ENCODE measurements around the gene TMC3. TPM values are rescaled to one million over a fixed set of nuclear protein-coding genes. Genes with fewer than 3 reads are reported as not detected.

Gene TMC3
- total RNA-seq, 4 donors from 2014 or later = 0.32 TPM; not detected in 3

- TF ChIP-seq, protein P1, sequence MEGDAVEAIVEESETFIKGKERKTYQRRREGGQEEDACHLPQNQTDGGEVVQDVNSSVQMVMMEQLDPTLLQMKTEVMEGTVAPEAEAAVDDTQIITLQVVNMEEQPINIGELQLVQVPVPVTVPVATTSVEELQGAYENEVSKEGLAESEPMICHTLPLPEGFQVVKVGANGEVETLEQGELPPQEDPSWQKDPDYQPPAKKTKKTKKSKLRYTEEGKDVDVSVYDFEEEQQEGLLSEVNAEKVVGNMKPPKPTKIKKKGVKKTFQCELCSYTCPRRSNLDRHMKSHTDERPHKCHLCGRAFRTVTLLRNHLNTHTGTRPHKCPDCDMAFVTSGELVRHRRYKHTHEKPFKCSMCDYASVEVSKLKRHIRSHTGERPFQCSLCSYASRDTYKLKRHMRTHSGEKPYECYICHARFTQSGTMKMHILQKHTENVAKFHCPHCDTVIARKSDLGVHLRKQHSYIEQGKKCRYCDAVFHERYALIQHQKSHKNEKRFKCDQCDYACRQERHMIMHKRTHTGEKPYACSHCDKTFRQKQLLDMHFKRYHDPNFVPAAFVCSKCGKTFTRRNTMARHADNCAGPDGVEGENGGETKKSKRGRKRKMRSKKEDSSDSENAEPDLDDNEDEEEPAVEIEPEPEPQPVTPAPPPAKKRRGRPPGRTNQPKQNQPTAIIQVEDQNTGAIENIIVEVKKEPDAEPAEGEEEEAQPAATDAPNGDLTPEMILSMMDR (IDR thresholded peaks at IDR 0.05) = no peak
- ATAC-seq (ENCODE audit: low FRiP score) (no peak), DNase-seq (ENCODE audit: low spot score) (no peak)
Observed at GRCh38 chr15:81291916-81292522, 82.0 kb downstream of the TMC3 start.

- DNase-seq (ENCODE audit: low spot score) (no peak), ATAC-seq (ENCODE audit: low FRiP score) (no peak)
- TF ChIP-seq, protein P1 (IDR thresholded peaks at IDR 0.05) = no peak
Observed at GRCh38 chr15:81289910-81290309, 84.1 kb downstream of the TMC3 start.

- ATAC-seq (ENCODE audit: low FRiP score) (no peak), DNase-seq (ENCODE audit: low spot score) (no peak)
- TF ChIP-seq, protein P1 (IDR thresholded peaks at IDR 0.05) = no peak
Observed at GRCh38 chr15:81288616-81289015, 85.4 kb downstream of the TMC3 start.

DNA sequence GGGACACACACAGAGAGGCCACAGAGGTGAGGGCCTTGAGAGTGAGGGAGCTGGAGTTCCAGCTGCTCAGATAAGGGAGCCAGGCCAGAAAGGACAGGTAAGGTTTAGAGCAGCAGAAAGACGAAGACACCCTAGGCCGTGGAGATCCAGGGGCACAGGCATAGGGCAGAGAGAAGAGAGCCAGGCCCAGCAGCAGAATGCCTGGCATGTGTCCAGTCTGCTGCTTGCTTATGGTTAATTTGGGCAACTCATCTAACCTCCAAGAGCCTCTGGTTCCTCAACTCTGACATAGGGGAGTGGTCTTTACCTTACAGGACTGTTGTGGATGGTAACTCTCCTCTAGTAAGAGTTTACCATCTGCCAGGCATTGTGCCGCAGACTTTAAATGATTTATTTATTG lies 86.0 kb downstream of the TMC3 start:
- TF ChIP-seq, protein P1 (IDR thresholded peaks at IDR 0.05) = no peak
- ATAC-seq (ENCODE audit: low FRiP score) (no peak), DNase-seq (ENCODE audit: low spot score) (no peak)

DNA sequence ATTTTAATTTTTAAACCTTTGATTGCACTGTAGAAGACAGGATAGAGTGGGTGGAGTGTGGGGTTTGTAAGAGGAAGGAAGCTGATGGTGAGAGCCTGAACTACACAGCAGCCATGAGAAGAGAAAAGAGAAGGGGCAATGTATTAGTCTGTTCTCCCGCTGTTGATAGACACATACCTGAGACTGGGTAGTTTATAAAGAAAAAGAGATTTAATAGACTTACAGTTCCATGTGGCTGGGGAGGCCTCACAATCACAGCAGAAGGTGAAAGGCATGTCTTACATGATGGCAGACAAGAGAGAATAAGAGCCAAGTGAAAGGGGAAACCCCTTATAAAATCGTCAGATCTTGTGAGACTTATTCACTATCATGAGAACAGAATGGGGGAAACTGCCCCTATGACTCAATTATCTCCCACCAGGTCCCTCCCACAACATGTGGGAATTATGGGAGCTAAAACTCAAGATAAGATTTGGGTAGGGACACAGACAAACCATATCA lies 87.3 kb downstream of the TMC3 start:
- TF ChIP-seq, protein P1 (IDR thresholded peaks at IDR 0.05) = no peak
- ATAC-seq (ENCODE audit: low FRiP score) (no peak), DNase-seq (ENCODE audit: low spot score) (no peak)

- ATAC-seq (ENCODE audit: low FRiP score) = no peak
- DNase-seq (ENCODE audit: low spot score) = no peak
- TF ChIP-seq, protein P1 (IDR thresholded peaks at IDR 0.05) = no peak
Observed at GRCh38 chr15:81285461-81285860, 88.6 kb downstream of the TMC3 start.
